ENCODE measurements around the gene BCDIN3D. TPM values are rescaled to one million over a fixed set of nuclear protein-coding genes. Genes with fewer than 3 reads are reported as not detected.

The BCDIN3D gene
- total RNA-seq, 1 experiment from 2014 or later: 3.3 TPM

DNA sequence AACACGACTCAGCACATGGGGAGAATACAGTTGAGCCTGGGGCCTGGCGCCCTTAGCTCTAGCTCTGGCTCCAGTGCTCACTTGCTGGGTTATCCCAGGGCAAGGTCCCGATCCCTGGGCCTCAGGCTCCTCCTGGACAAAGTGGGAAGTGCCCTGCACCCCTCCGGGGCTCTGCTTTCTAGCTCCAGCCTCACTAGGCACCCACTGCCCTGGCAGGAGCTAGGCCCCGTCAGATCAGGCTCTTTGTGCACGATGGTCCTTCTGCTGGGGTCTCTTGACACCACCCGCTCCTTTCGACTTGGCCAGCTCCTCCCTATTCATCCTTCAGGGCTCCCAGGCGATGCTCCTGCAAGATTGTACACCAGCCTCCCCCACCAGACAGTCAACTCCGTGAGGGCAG, 38.1 kb downstream of the BCDIN3D start:
- Histone ChIP-seq H3K9ac (ENCODE audit: extremely low read depth, insufficient read length, low read length) (no peak overlapping the region), H3K9me3 (ENCODE audit: control insufficient read depth, low read depth, low read length) (no peaks in the 10 kb centered on the region), H3K23me2 (ENCODE audit: insufficient read length, low read depth, low read length, poor library complexity, severe bottlenecking) (no peaks in the 10 kb centered on the region), H2BK20ac (ENCODE audit: low read depth, low read length, poor library complexity, severe bottlenecking) (no peak overlapping the region), H4K20me1 (ENCODE audit: control insufficient read depth, insufficient read depth, insufficient read length) (no peaks in the 10 kb centered on the region), H3K23ac (ENCODE audit: insufficient read length, low read depth, low read length) (no peak overlapping the region), H3K18ac (ENCODE audit: insufficient read length, low read depth, low read length) (no peak overlapping the region), H2BK5ac (ENCODE audit: insufficient read length, low read length) (no peak overlapping the region), H3T11ph (ENCODE audit: low read length) (no peak overlapping the region), H3K14ac (ENCODE audit: insufficient read depth, low read length) (no peak overlapping the region), H3K56ac (ENCODE audit: insufficient read length, low read depth, low read length) (no peak overlapping the region), H4K91ac (ENCODE audit: insufficient read length, low read depth, low read length) (no peak overlapping the region), H4K8ac (replicated peaks; ENCODE audit: insufficient read length, low read depth, low read length) (no peak overlapping the region), H3K79me2 (ENCODE audit: insufficient read depth, low read length) (no peaks in the 10 kb centered on the region), H3K79me1 (ENCODE audit: insufficient read depth, low read depth, low read length, poor library complexity, severe bottlenecking) (no peaks in the 10 kb centered on the region), H3K27me3 (ENCODE audit: insufficient read depth, low read length) (no peaks in the 10 kb centered on the region), H2BK120ac (ENCODE audit: low read depth, low read length, poor library complexity, severe bottlenecking) (no peak overlapping the region), H2AK5ac (ENCODE audit: insufficient read length, low read length) (no peak overlapping the region), H4K5ac (ENCODE audit: insufficient read length, low read depth, low read length) (no peak overlapping the region), H3K27ac (ENCODE audit: insufficient read length, low read depth, low read length) (no peak overlapping the region), H2AFZ (ENCODE audit: low read length) (no peak overlapping the region), H2BK15ac (ENCODE audit: low read depth, low read length) (no peak overlapping the region), H3K4me2 (ENCODE audit: insufficient read depth, insufficient read length, low read length) (no peak overlapping the region), H3K4ac (ENCODE audit: low read depth, low read length) (no peak overlapping the region), H2BK12ac (ENCODE audit: insufficient read length, low read depth, low read length) (no peak overlapping the region), H3K4me1 (ENCODE audit: insufficient read depth, low read length) (peaks cover 7% of the 10 kb centered on the region; the same call in 1 of the 2 replicates)
- no peak for TF ChIP-seq CTCF (conservative IDR thresholded peaks at IDR 0.05)
- Mint-ChIP-seq H3K36me3 (ENCODE audit: insufficient read depth in 1 of 3, low read depth in 3 of 3) (peaks cover 12 to 44% (median 27%) of the 10 kb centered on the region in 3 experiments; a peak in 6 of 7 replicates), H3K9me3 (no peaks in the 10 kb centered on the region; a peak in 1 of 5 replicates), H3K27me3 (ENCODE audit: low read depth) (no peaks in the 10 kb centered on the region), H3K4me3 (no peak overlapping the region), H3K27ac (peak overlapping the region in 1 of 3 experiments; percentile 81; a peak in 1 of 7 replicates), H3K4me1 (peaks cover 10 to 29% of the 10 kb centered on the region in 2 experiments)
- WGBS (ENCODE audit: extremely low coverage, insufficient read length, low lambda C conversion rate): no CpG with 5 or more reads among the region's 10 CpGs
- DNase-seq: no peak
